ENCODE results near the gene JAM3. TPM values are rescaled to one million over a fixed set of nuclear protein-coding genes. Genes with fewer than 3 reads are reported as not detected.

JAM3 gene
- total RNA-seq, 3 donors from 2014 or later, result 25.0 to 34.5 (median 33.8) TPM

GRCh38 chr11:134055029-134055428 is 13.8 kb upstream of the JAM3 start:
- Histone ChIP-seq H3K9me3 (no peaks in the 10 kb centered on the region), H3K27ac (no peak overlapping the region), H3K4me3 (no peak overlapping the region), H3K27me3 (peaks cover 0 to 4% of the 10 kb centered on the region in 2 donors), H3K4me1 (peaks cover 0 to 2% of the 10 kb centered on the region in 2 donors), H3K36me3 (no peaks in the 10 kb centered on the region)
- no peak for TF ChIP-seq CTCF (IDR thresholded peaks at IDR 0.05)
- TF ChIP-seq POLR2AphosphoS5 (IDR thresholded peaks at IDR 0.05), result no peak
- no peak for TF ChIP-seq POLR2A (IDR thresholded peaks at IDR 0.05)
- intact Hi-C loops (cut with DNase I; ENCODE audit: low total_unique reads), result loop anchor here (10.0 kb wide), 1 partner anchor 90 kb away; no protein-coding TSS in a partner anchor
- peak in 1 of 2 donors; percentile 2 for DNase-seq (ENCODE audit: low spot score in 2 of 2)

- DNase-seq (ENCODE audit: low spot score in 2 of 2), result no peak
- H3K4me3 ChIP-seq, result no peak overlapping the region
- H3K27ac ChIP-seq, result no peak overlapping the region
- H3K9me3 ChIP-seq, result no peaks in the 10 kb centered on the region
- TF ChIP-seq CTCF (IDR thresholded peaks at IDR 0.05), result no peak
- TF ChIP-seq POLR2AphosphoS5 (IDR thresholded peaks at IDR 0.05), result no peak
- intact Hi-C loops (cut with DNase I; ENCODE audit: low total_unique reads), result no loop called here
- no peaks in the 10 kb centered on the region for H3K36me3 ChIP-seq
- no peaks in the 10 kb centered on the region for H3K27me3 ChIP-seq
- H3K4me1 ChIP-seq, result no peaks in the 10 kb centered on the region
Measured at GRCh38 chr11:134060316-134060715, 8.6 kb upstream of the JAM3 start.

- Histone ChIP-seq H3K4me1 (no peaks in the 10 kb centered on the region), H3K9me3 (no peaks in the 10 kb centered on the region), H3K27me3 (peaks cover 0 to 4% of the 10 kb centered on the region in 2 donors), H3K4me3 (no peak overlapping the region), H3K27ac (no peak overlapping the region), H3K36me3 (no peaks in the 10 kb centered on the region)
- DNase-seq (ENCODE audit: low spot score in 2 of 2), result no peak
- TF ChIP-seq POLR2AphosphoS5 (IDR thresholded peaks at IDR 0.05) (no peak), CTCF (IDR thresholded peaks at IDR 0.05) (no peak), POLR2A (IDR thresholded peaks at IDR 0.05) (no peak)
- intact Hi-C loops (cut with DNase I; ENCODE audit: low total_unique reads), result no loop called here
Measured at GRCh38 chr11:134062265-134063123, 6.4 kb upstream of the JAM3 start.

GRCh38 chr11:134063124-134063495 is 5.8 kb upstream of the JAM3 start:
- intact Hi-C loops (cut with DNase I; ENCODE audit: low total_unique reads), result no loop called here
- H3K9me3 ChIP-seq, result no peaks in the 10 kb centered on the region
- H3K4me1 ChIP-seq, result no peaks in the 10 kb centered on the region
- no peaks in the 10 kb centered on the region for H3K36me3 ChIP-seq
- H3K27ac ChIP-seq, result no peak overlapping the region
- no peak overlapping the region for H3K4me3 ChIP-seq
- no peak for DNase-seq (ENCODE audit: low spot score in 2 of 2)
- peaks cover 0 to 4% of the 10 kb centered on the region in 2 donors for H3K27me3 ChIP-seq
- no peak for TF ChIP-seq POLR2A (IDR thresholded peaks at IDR 0.05)
- no peak for TF ChIP-seq POLR2AphosphoS5 (IDR thresholded peaks at IDR 0.05)
- TF ChIP-seq CTCF (IDR thresholded peaks at IDR 0.05), result no peak

- Histone ChIP-seq H3K4me1 (no peaks in the 10 kb centered on the region), H3K27ac (no peak overlapping the region), H3K36me3 (no peaks in the 10 kb centered on the region), H3K27me3 (peaks cover 0 to 4% of the 10 kb centered on the region in 2 donors), H3K9me3 (no peaks in the 10 kb centered on the region), H3K4me3 (no peak overlapping the region)
- DNase-seq (ENCODE audit: low spot score in 2 of 2), result no peak
- intact Hi-C loops (cut with DNase I; ENCODE audit: low total_unique reads), result no loop called here
- TF ChIP-seq CTCF (IDR thresholded peaks at IDR 0.05) (no peak), POLR2AphosphoS5 (IDR thresholded peaks at IDR 0.05) (no peak), POLR2A (IDR thresholded peaks at IDR 0.05) (no peak)
Measured at GRCh38 chr11:134063991-134064747, 4.7 kb upstream of the JAM3 start.

All from breast epithelium (tissue), 4 donors.